ENCODE measurements around the gene NDUFAF7. TPM values are rescaled to one million over a fixed set of nuclear protein-coding genes. Genes with fewer than 3 reads are reported as not detected.

Gene NDUFAF7
- total RNA-seq, 1 experiment from 2014 or later, result 103 TPM

DNA sequence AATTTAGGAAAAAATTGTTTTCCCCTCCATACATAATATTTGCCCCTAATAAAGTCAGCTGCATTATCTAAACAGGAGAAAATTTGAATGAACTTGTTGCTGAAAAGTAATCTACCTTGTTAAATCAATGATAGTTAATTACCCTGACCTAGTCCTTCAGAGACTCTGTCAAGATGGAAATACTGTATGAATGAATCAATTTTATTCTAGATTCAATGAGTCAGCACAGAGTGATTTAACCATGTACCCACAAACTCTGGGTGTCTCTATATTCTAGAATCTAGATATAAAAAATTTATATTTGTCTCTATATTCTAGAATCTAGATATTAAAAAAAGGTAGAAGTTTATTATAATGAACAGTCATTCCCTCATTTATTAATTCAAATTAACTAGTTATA lies 36.2 kb downstream of the NDUFAF7 start:
- Histone ChIP-seq H2BK15ac (ENCODE audit: low read depth, low read length) (no peak overlapping the region), H3K9ac (ENCODE audit: extremely low read depth, insufficient read length, low read length) (no peak overlapping the region), H3K18ac (ENCODE audit: insufficient read length, low read depth, low read length) (no peak overlapping the region), H3K14ac (ENCODE audit: insufficient read depth, low read length) (no peak overlapping the region), H2BK5ac (ENCODE audit: insufficient read length, low read length) (no peak overlapping the region), H4K20me1 (ENCODE audit: control insufficient read depth, insufficient read depth, insufficient read length) (no peaks in the 10 kb centered on the region), H3K56ac (ENCODE audit: insufficient read length, low read depth, low read length) (no peak overlapping the region), H2BK12ac (ENCODE audit: insufficient read length, low read depth, low read length) (no peak overlapping the region), H4K91ac (ENCODE audit: insufficient read length, low read depth, low read length) (no peak overlapping the region), H3K27me3 (ENCODE audit: insufficient read depth, low read length) (no peaks in the 10 kb centered on the region), H3K79me2 (ENCODE audit: insufficient read depth, low read length) (no peaks in the 10 kb centered on the region), H3K4me2 (ENCODE audit: insufficient read depth, insufficient read length, low read length) (no peak overlapping the region), H2AFZ (ENCODE audit: low read length) (no peak overlapping the region), H2BK120ac (ENCODE audit: low read depth, low read length, poor library complexity, severe bottlenecking) (no peak overlapping the region), H3K4me1 (ENCODE audit: insufficient read depth, low read length) (peaks cover 2% of the 10 kb centered on the region; the same call in 1 of the 2 replicates), H3T11ph (ENCODE audit: low read length) (no peak overlapping the region), H4K5ac (ENCODE audit: insufficient read length, low read depth, low read length) (no peak overlapping the region), H3K23ac (ENCODE audit: insufficient read length, low read depth, low read length) (no peak overlapping the region), H3K9me3 (ENCODE audit: control insufficient read depth, low read depth, low read length) (no peaks in the 10 kb centered on the region), H2BK20ac (ENCODE audit: low read depth, low read length, poor library complexity, severe bottlenecking) (no peak overlapping the region), H3K23me2 (ENCODE audit: insufficient read length, low read depth, low read length, poor library complexity, severe bottlenecking) (no peaks in the 10 kb centered on the region), H2AK5ac (ENCODE audit: insufficient read length, low read length) (no peak overlapping the region), H3K4ac (ENCODE audit: low read depth, low read length) (no peak overlapping the region), H3K27ac (ENCODE audit: insufficient read length, low read depth, low read length) (no peak overlapping the region), H3K79me1 (ENCODE audit: insufficient read depth, low read depth, low read length, poor library complexity, severe bottlenecking) (no peaks in the 10 kb centered on the region), H4K8ac (replicated peaks; ENCODE audit: insufficient read length, low read depth, low read length) (no peak overlapping the region)
- Mint-ChIP-seq H3K27me3 (ENCODE audit: low read depth) (no peaks in the 10 kb centered on the region), H3K4me3 (no peak overlapping the region), H3K4me1 (peaks cover 24 to 34% of the 10 kb centered on the region in 2 experiments), H3K9me3 (no peaks in the 10 kb centered on the region), H3K27ac (peak overlapping the region in 1 of 3 experiments; percentile 22; a peak in 1 of 7 replicates), H3K36me3 (ENCODE audit: insufficient read depth in 1 of 3, low read depth in 3 of 3) (peaks cover 8 to 60% (median 54%) of the 10 kb centered on the region in 3 experiments; a peak in 5 of 7 replicates)
- no peak for DNase-seq
- TF ChIP-seq, protein P1, sequence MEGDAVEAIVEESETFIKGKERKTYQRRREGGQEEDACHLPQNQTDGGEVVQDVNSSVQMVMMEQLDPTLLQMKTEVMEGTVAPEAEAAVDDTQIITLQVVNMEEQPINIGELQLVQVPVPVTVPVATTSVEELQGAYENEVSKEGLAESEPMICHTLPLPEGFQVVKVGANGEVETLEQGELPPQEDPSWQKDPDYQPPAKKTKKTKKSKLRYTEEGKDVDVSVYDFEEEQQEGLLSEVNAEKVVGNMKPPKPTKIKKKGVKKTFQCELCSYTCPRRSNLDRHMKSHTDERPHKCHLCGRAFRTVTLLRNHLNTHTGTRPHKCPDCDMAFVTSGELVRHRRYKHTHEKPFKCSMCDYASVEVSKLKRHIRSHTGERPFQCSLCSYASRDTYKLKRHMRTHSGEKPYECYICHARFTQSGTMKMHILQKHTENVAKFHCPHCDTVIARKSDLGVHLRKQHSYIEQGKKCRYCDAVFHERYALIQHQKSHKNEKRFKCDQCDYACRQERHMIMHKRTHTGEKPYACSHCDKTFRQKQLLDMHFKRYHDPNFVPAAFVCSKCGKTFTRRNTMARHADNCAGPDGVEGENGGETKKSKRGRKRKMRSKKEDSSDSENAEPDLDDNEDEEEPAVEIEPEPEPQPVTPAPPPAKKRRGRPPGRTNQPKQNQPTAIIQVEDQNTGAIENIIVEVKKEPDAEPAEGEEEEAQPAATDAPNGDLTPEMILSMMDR (conservative IDR thresholded peaks at IDR 0.05), result no peak

Data from H9 (cell line).